NT2/D1 (cell line): ENCODE results near the gene ORAI2.
"Not testable (repeated sequence)": the region's sequence is repeated elsewhere in the genome, so short reads cannot be mapped to it uniquely, and the experiment has no call there.

ENCODE experiments used
- DNase-seq: peaks from one replicate; pipeline ENCODE4 v3.0.0-alpha.2; 2011; ENCODE audit warnings: low read depth, low spot score
- H3K27me3 ChIP-seq: 2 replicates; pipeline ENCODE4 v1.6.0; 2011; ENCODE audit warnings: mild to moderate bottlenecking; ENCODE audit not compliant: insufficient read length, insufficient read depth
- H3K36me3 ChIP-seq: 2 replicates; pipeline ENCODE4 v1.6.1; 2011; ENCODE audit warnings: mild to moderate bottlenecking, low read length, mixed read lengths; ENCODE audit not compliant: insufficient read depth, insufficient read length
- H3K4me1 ChIP-seq: 2 replicates; pipeline ENCODE4 v1.5.1; 2011; ENCODE audit not compliant: insufficient read depth, insufficient read length
- H3K4me3 ChIP-seq: 2 replicates; pipeline ENCODE4 v1.5.1; 2011; ENCODE audit warnings: low read depth; ENCODE audit not compliant: insufficient read length
- H3K9ac ChIP-seq: 2 replicates; pipeline ENCODE4 v1.6.0; 2011; ENCODE audit warnings: low read depth; ENCODE audit not compliant: insufficient read length
- H3K9me3 ChIP-seq: 2 replicates; pipeline ENCODE4 v1.5.1; 2011; ENCODE audit warnings: mild to moderate bottlenecking, low read length; ENCODE audit not compliant: insufficient read depth
- SUZ12 ChIP-seq: IDR thresholded peaks from 2 replicates; pipeline ENCODE4 v1.6.1; 2011; ENCODE audit not compliant: insufficient read length, insufficient read depth; ENCODE audit errors: extremely low read depth
- YY1 ChIP-seq: IDR thresholded peaks from 2 replicates; pipeline ENCODE4 v1.6.1; 2011; ENCODE audit not compliant: insufficient read length, insufficient read depth
- ZNF274 ChIP-seq: IDR thresholded peaks from 2 replicates; pipeline ENCODE4 v1.6.1; 2011; ENCODE audit warnings: mild to moderate bottlenecking, low read depth, low read length

The ORAI2 gene

GRCh38 chr7:102395873-102396709 lies 37.3 kb upstream of the ORAI2 start, which contains the start of gene PRKRIP1:
Gene PRKRIP1, plus strand, starts transcription at chr7:102396363. Its CDS starts 49 bp downstream, at chr7:102396412.
- Histone ChIP-seq H3K4me1 (no peaks in the 10 kb centered on the region), H3K9ac (peak within 1 kb of the TSS; percentile 89), H3K4me3 (peak within 1 kb of the TSS; percentile 78), H3K9me3 (no peaks in the 10 kb centered on the region), H3K36me3 (peaks cover 41% of the 10 kb centered on the region), H3K27me3 (no peaks in the 10 kb centered on the region)
- peak; percentile 93 for DNase-seq
- no peak for TF ChIP-seq ZNF274
- no peak for TF ChIP-seq YY1
- TF ChIP-seq SUZ12: no peak

GRCh38 chr7:102396710-102397019 lies 36.7 kb upstream of the ORAI2 start:
- Histone ChIP-seq H3K27me3 (no peaks in the 10 kb centered on the region), H3K9ac (peak overlapping the region; percentile 89), H3K4me1 (no peaks in the 10 kb centered on the region), H3K36me3 (peaks cover 40% of the 10 kb centered on the region), H3K4me3 (peak overlapping the region; percentile 78), H3K9me3 (no peaks in the 10 kb centered on the region)
- no peak for DNase-seq
- TF ChIP-seq ZNF274 (no peak), SUZ12 (no peak), YY1 (no peak)

GRCh38 chr7:102398543-102398942 lies 34.8 kb upstream of the ORAI2 start:
- TF ChIP-seq YY1 (no peak), ZNF274 (no peak), SUZ12 (no peak)
- H3K9me3 ChIP-seq: no peaks in the 10 kb centered on the region
- H3K4me3 ChIP-seq: no peak overlapping the region
- no peaks in the 10 kb centered on the region for H3K27me3 ChIP-seq
- H3K9ac ChIP-seq: no peak overlapping the region
- DNase-seq: no peak
- H3K36me3 ChIP-seq: peaks cover 46% of the 10 kb centered on the region
- no peaks in the 10 kb centered on the region for H3K4me1 ChIP-seq

- H3K36me3 ChIP-seq: peaks cover 62% of the 10 kb centered on the region
- no peaks in the 10 kb centered on the region for H3K27me3 ChIP-seq
- no peaks in the 10 kb centered on the region for H3K9me3 ChIP-seq
- H3K9ac ChIP-seq: no peak overlapping the region
- DNase-seq: no peak
- H3K4me3 ChIP-seq: no peak overlapping the region
- no peak for TF ChIP-seq SUZ12
- TF ChIP-seq ZNF274: no peak
- no peak for TF ChIP-seq YY1
- H3K4me1 ChIP-seq: no peaks in the 10 kb centered on the region
Observed at GRCh38 chr7:102400360-102400759, 33.0 kb upstream of the ORAI2 start.

GRCh38 chr7:102403563-102403962 lies 29.8 kb upstream of the ORAI2 start:
- Histone ChIP-seq H3K9ac (no peak overlapping the region), H3K36me3 (peaks cover 91% of the 10 kb centered on the region), H3K4me1 (no peaks in the 10 kb centered on the region)

GRCh38 chr7:102404005-102404861 lies 29.1 kb upstream of the ORAI2 start:
- no peak overlapping the region for H3K4me3 ChIP-seq
- H3K9me3 ChIP-seq: no peaks in the 10 kb centered on the region
- H3K9ac ChIP-seq: no peak overlapping the region
- no peak for TF ChIP-seq SUZ12
- no peak for TF ChIP-seq ZNF274
- TF ChIP-seq YY1: no peak
- peak; percentile 43 for DNase-seq
- no peaks in the 10 kb centered on the region for H3K4me1 ChIP-seq
- H3K36me3 ChIP-seq: peaks cover 88% of the 10 kb centered on the region
- H3K27me3 ChIP-seq: no peaks in the 10 kb centered on the region

More at GRCh38 chr7:102403563-102403962, 29.8 kb upstream of the ORAI2 start:
- Histone ChIP-seq H3K4me3 (no peak overlapping the region), H3K27me3 (no peaks in the 10 kb centered on the region), H3K9me3 (no peaks in the 10 kb centered on the region)
- DNase-seq: no peak
- no peak for TF ChIP-seq SUZ12

- not testable (repeated sequence) for H3K27me3 ChIP-seq, H3K4me1 ChIP-seq, H3K9ac ChIP-seq, H3K4me3 ChIP-seq, DNase-seq, H3K9me3 ChIP-seq
- peaks cover 90% of the 10 kb centered on the region for H3K36me3 ChIP-seq
Observed at GRCh38 chr7:102404862-102405188, 28.6 kb upstream of the ORAI2 start.
